Tibial artery (tissue), 4 donors: ENCODE data around the gene GALNT17.

Source experiments
- DNase-seq, 2 donors: peaks; one replicate each; pipeline ENCODE4 v3.0.0-alpha.2; 2019
- H3K27ac ChIP-seq, 2 donors: fragments of 200-600 bp; sonication (generic) in 1 of 2; 1 replicate in 1 of 2; 2 replicates in 1 of 2; pipeline ENCODE4 v1.5.1; 2018 to 2019; ENCODE audit warnings: mild to moderate bottlenecking in 1 of 2
- H3K27me3 ChIP-seq, 2 donors: fragments of 200-600 bp; sonication (generic) in 1 of 2; one replicate each; pipeline versions ENCODE4 v1.5.1 to v1.6.0; 2016 to 2019
- H3K36me3 ChIP-seq, 3 donors: fragments of 200-600 bp; sonication (generic) in 2 of 3; one replicate each; pipeline ENCODE4 v1.5.1; 2016 to 2019; ENCODE audit warnings: mild to moderate bottlenecking in 2 of 3
- H3K4me1 ChIP-seq, 4 donors: fragments of 200-600 bp; sonication (generic) in 2 of 4; 1 replicate in 3 of 4; 2 replicates in 1 of 4; pipeline ENCODE4 v1.5.1; 2016 to 2019
- H3K4me3 ChIP-seq, 2 donors: fragments of 200-600 bp; sonication (generic) in 1 of 2; 1 replicate in 1 of 2; 2 replicates in 1 of 2; pipeline ENCODE4 v1.5.1; 2018 to 2019; ENCODE audit warnings: mild to moderate bottlenecking in 2 of 2
- H3K9me3 ChIP-seq, 3 donors: fragments of 200-600 bp; sonication (generic) in 1 of 3; one replicate each; pipeline ENCODE4 v1.5.1; 2016 to 2019
- CTCF ChIP-seq, 2 experiments: fragments of 200-600 bp in 1 of 2; fragments of 450-650 bp in 1 of 2; IDR thresholded peaks; one replicate each; pipeline ENCODE4 v1.5.1; 2017 to 2019; ENCODE audit warnings: antibody characterized with exemption in 2 of 2, mild to moderate bottlenecking in 1 of 2, moderate library complexity in 1 of 2
- intact Hi-C: fragments of 100-400 bp; cut with DNase I; formaldehyde crosslinking; loops from one replicate; pipeline ENCODE4 v1.15.0; 2023; ENCODE audit warnings: low total_unique reads

GALNT17 gene

DNA sequence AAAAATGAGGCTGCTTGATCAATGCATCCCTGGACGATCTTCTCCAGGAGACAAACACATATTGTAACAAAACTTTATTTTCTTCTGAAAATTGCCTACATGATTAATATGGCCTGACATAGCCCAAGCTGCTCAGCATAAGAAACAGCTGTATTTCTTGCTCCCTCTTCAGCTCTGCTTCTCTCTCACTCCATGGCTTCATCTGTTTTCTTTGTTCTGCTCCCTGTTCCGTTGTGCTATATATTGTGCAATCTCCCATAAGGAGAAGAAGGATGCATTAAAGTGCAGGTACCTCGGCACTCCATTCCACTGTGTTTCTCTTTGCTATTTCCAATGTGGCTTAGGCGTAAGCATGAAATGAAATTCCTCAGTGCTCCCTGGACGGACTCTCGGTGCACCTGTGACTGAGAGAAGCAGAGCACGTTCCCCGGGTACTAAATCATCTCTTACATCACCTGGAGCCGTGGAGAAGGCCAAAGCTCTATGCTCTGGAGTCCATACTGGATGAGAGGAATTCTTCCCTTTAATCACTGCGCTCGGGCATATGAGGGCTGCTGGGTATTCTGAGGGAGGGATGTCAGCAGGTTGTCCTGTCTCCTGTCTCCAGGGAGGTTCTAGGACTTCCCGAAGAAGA is 254.3 kb downstream of the GALNT17 start:
- Histone ChIP-seq H3K36me3 (no peaks in the 10 kb centered on the region), H3K4me3 (no peak overlapping the region), H3K9me3 (no peaks in the 10 kb centered on the region), H3K27ac (no peak overlapping the region), H3K27me3 (no peaks in the 10 kb centered on the region), H3K4me1 (no peaks in the 10 kb centered on the region)
- DNase-seq = no peak
- no peak for TF ChIP-seq CTCF (IDR thresholded peaks at IDR 0.05)
- intact Hi-C loops = no loop called here

DNA sequence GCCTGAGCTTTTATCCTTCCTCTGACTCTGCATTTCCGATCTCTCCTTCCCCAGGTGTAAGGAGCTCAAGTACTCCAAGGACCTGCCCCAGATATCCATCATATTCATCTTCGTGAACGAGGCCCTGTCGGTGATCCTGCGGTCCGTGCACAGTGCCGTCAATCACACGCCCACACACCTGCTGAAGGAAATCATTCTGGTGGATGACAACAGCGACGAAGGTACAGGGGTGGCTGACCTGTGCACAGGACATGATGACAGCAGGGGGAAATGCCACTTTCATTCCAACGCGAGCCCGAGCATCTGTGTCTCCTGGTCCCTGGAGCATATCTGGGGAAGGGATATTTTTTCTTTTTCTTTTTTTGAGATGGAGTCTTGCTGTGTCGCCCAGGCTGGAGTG is 256.2 kb downstream of the GALNT17 start:
- no peak for DNase-seq
- H3K4me3 ChIP-seq = no peak overlapping the region
- no peak overlapping the region for H3K27ac ChIP-seq
- intact Hi-C loops = no loop called here
- no peak for TF ChIP-seq CTCF (IDR thresholded peaks at IDR 0.05)
- no peaks in the 10 kb centered on the region for H3K9me3 ChIP-seq
- no peaks in the 10 kb centered on the region for H3K36me3 ChIP-seq
- no peaks in the 10 kb centered on the region for H3K4me1 ChIP-seq
- no peaks in the 10 kb centered on the region for H3K27me3 ChIP-seq

DNA sequence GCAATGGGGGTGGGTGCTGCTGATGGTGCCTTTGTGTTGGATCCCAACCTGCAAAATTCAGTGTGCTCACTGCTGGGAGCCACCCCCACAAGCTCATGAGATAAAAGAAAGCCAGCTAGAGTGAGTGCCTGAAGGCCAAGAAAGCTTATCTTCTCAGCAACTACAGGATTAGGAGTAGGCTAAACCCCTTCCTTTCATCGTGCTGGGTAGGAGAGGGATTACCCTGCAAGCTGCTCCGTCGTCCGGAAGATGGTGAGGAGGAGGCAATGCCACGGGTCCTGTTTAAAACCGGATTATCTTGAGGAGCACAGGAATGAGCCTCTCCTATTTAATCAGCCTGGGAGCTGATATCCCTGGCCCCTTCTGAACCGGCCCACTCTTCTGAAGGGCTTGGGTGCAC is 258.0 kb downstream of the GALNT17 start:
- DNase-seq = no peak
- H3K27ac ChIP-seq = no peak overlapping the region
- intact Hi-C loops = no loop called here
- peaks cover 0 to 6% (median 0%) of the 10 kb centered on the region in 3 donors for H3K9me3 ChIP-seq
- H3K27me3 ChIP-seq = no peaks in the 10 kb centered on the region
- no peak for TF ChIP-seq CTCF (IDR thresholded peaks at IDR 0.05)
- H3K4me3 ChIP-seq = no peak overlapping the region
- H3K36me3 ChIP-seq = no peaks in the 10 kb centered on the region
- no peaks in the 10 kb centered on the region for H3K4me1 ChIP-seq

DNA sequence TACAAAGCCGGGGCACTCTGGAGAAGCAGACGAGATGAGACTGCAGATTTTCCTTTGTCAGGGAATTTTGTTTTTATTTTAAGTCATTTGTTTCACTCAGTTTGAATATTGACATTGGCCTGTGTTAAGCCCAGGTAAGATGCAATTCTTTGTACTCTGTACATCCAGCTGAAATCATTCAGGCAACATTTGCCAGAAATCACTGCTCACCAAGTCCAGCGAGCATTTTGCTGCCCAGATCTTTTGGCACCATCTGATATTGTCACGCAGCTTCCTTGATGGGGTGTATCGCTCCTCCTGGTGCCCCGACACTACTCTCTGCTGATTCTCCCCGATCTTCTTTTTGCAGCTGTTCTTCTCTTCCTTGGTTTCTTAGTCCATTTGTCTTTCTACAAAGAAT is 261.7 kb downstream of the GALNT17 start:
- no peak for TF ChIP-seq CTCF (IDR thresholded peaks at IDR 0.05)
- peaks cover 0 to 6% (median 0%) of the 10 kb centered on the region in 3 donors for H3K9me3 ChIP-seq
- H3K27me3 ChIP-seq = no peaks in the 10 kb centered on the region
- no peaks in the 10 kb centered on the region for H3K36me3 ChIP-seq
- H3K4me3 ChIP-seq = no peak overlapping the region
- intact Hi-C loops = no loop called here
- no peak for DNase-seq
- H3K4me1 ChIP-seq = no peaks in the 10 kb centered on the region
- H3K27ac ChIP-seq = no peak overlapping the region

- intact Hi-C loops = no loop called here
Measured at GRCh38 chr7:71402684-71403083, 270.7 kb downstream of the GALNT17 start.

More at GRCh38 chr7:71402684-71403083, 270.7 kb downstream of the GALNT17 start:
- no peak for TF ChIP-seq CTCF (IDR thresholded peaks at IDR 0.05)
- no peaks in the 10 kb centered on the region for H3K9me3 ChIP-seq
- no peaks in the 10 kb centered on the region for H3K36me3 ChIP-seq
- peak overlapping the region in 1 of 2 donors; percentile 48 for H3K27ac ChIP-seq
- DNase-seq = peak in 1 of 2 donors; percentile 4
- H3K27me3 ChIP-seq = no peaks in the 10 kb centered on the region
- H3K4me3 ChIP-seq = no peak overlapping the region
- peaks cover 0 to 23% (median 11%) of the 10 kb centered on the region in 4 donors for H3K4me1 ChIP-seq
